ENCODE measurements around the gene PCDHA4.
"Not testable (repeated sequence)": the region's sequence is repeated elsewhere in the genome, so short reads cannot be mapped to it uniquely, and the experiment has no call there.

The PCDHA4 gene

DNA sequence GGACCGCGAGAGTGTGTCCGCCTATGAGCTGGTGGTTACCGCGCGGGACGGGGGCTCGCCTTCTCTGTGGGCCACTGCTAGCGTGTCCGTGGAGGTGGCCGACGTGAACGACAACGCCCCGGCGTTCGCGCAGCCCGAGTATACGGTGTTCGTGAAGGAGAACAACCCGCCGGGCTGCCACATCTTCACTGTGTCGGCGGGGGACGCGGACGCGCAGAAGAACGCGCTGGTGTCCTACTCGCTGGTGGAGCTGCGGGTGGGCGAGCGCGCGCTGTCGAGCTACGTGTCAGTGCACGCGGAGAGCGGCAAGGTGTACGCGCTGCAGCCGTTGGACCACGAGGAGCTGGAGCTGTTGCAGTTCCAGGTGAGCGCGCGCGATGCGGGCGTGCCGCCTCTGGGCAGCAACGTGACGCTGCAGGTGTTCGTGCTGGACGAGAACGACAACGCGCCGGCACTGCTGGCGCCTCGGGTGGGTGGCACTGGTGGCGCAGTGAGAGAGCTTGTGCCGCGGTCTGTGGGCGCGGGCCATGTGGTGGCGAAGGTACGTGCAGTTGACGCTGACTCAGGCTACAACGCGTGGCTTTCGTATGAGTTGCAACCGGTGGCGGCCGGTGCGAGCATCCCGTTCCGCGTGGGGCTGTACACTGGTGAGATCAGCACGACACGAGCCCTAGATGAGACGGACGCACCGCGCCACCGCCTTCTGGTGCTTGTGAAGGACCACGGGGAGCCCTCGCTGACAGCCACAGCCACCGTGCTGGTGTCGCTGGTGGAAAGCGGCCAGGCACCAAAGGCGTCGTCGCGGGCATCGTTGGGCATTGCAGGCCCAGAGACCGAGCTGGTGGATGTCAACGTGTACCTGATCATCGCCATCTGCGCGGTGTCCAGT, 29.0 kb downstream of the PCDHA4 start:
- H3K4me1 ChIP-seq (ENCODE audit: control insufficient read depth in 2 of 2, insufficient read depth in 2 of 2, low read length in 2 of 2) = no peaks in the 10 kb centered on the region

DNA sequence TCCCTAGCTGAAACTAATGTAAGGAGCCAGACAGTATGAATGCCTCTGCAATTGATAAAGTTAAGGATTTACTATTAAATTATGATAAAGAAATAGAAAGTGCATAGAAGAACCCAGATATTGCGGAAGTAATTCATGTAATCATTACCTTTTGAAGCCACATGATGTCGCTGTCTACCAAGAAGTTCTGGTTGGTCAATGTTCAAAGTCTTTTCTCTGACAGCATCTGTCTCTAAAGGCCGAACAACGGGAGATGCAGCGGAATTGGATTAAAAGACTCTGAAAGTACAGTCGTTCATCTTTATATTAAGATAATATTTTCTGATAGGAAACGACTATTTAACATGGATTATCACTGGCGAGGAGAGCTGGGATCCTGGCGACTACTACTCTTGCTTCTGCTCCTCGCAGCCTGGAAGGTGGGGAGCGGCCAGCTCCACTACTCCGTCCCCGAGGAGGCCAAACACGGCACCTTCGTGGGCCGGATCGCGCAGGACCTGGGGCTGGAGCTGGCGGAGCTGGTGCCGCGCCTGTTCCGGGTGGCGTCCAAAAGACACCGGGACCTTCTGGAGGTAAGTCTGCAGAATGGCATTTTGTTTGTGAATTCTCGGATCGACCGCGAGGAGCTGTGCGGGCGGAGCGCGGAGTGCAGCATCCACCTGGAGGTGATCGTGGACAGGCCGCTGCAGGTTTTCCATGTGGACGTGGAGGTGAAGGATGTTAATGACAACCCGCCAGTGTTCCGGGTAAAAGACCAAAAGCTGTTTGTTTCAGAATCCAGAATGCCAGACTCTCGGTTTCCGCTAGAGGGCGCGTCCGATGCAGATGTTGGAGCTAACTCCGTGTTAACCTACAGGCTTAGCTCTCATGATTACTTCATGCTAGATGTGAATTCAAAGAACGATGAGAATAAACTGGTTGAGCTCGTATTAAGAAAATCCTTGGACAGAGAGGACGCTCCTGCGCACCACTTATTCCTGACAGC, 34.4 kb downstream of the PCDHA4 start, which contains the start of gene PCDHA8:
Gene PCDHA8 (plus strand): TSS at position 210 of the 985 bp plus-strand sequence. CDS start 135 bp downstream, at position 345.
- H3K9me3 ChIP-seq (ENCODE audit: control insufficient read depth in 2 of 2, low read length in 2 of 2) = peaks cover 3 to 7% of the 10 kb centered on the region in 2 donors
- no peaks in the 10 kb centered on the region for H3K4me1 ChIP-seq (ENCODE audit: control insufficient read depth in 2 of 2, insufficient read depth in 2 of 2, low read length in 2 of 2)
- H3K27me3 ChIP-seq (ENCODE audit: control insufficient read depth in 2 of 2, insufficient read depth in 2 of 2, low read length in 2 of 2) = no peaks in the 10 kb centered on the region
- no peaks in the 10 kb centered on the region for H3K36me3 ChIP-seq (ENCODE audit: control insufficient read depth in 2 of 2, insufficient read depth in 2 of 2, low read length in 2 of 2)
- no peak within 1 kb of the TSS for H3K27ac ChIP-seq (ENCODE audit: low read depth in 2 of 2, low read length in 2 of 2)
- no peak within 1 kb of the TSS for H3K4me3 ChIP-seq (ENCODE audit: low read length in 2 of 2)
- no peak within 1 kb of the TSS for H3K9ac ChIP-seq (ENCODE audit: low read depth in 1 of 2, low read length in 2 of 2)

More for the DNA sequence above, 29.0 kb downstream of the PCDHA4 start:
- H3K9me3 ChIP-seq (ENCODE audit: control insufficient read depth in 2 of 2, low read length in 2 of 2) = peaks cover 8 to 12% of the 10 kb centered on the region in 2 donors
- H3K36me3 ChIP-seq (ENCODE audit: control insufficient read depth in 2 of 2, insufficient read depth in 2 of 2, low read length in 2 of 2) = no peaks in the 10 kb centered on the region
- no peak overlapping the region for H3K27ac ChIP-seq (ENCODE audit: low read depth in 2 of 2, low read length in 2 of 2)
- H3K9ac ChIP-seq (ENCODE audit: low read depth in 1 of 2, low read length in 2 of 2) = no peak overlapping the region
- H3K27me3 ChIP-seq (ENCODE audit: control insufficient read depth in 2 of 2, insufficient read depth in 2 of 2, low read length in 2 of 2) = no peaks in the 10 kb centered on the region
- no peak overlapping the region for H3K4me3 ChIP-seq (ENCODE audit: low read length in 2 of 2)

DNA sequence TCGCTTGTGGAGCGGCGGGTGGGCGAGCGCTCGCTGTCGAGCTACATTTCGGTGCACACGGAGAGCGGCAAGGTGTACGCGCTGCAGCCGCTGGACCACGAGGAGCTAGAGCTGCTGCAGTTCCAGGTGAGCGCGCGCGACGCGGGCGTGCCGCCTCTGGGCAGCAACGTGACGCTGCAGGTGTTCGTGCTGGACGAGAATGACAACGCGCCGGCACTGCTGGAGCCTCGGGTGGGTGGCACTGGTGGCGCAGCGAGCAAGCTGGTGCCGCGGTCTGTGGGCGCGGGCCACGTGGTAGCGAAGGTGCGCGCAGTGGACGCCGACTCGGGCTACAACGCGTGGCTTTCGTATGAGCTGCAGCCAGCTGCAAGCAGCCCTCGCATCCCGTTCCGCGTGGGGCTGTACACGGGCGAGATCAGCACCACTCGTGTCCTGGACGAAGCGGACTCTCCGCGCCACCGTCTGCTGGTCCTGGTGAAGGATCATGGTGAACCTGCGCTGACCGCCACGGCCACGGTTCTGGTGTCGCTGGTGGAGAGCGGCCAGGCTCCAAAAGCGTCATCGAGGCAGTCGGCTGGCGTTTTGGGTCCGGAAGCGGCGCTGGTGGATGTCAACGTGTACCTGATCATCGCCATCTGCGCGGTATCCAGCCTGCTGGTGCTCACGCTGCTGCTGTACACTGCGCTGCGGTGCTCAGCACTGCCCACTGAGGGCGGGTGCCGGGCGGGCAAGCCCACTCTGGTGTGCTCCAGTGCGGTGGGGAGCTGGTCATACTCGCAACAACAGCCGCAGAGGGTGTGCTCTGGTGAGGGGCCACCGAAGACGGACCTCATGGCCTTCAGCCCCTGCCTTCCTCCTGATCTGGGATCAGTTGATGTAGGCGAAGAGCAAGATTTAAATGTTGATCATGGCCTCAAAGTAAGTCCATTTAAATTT, 36.2 kb downstream of the PCDHA4 start:
- Histone ChIP-seq H3K36me3 (ENCODE audit: control insufficient read depth in 2 of 2, insufficient read depth in 2 of 2, low read length in 2 of 2) (no peaks in the 10 kb centered on the region), H3K27me3 (ENCODE audit: control insufficient read depth in 2 of 2, insufficient read depth in 2 of 2, low read length in 2 of 2) (no peaks in the 10 kb centered on the region), H3K4me3 (ENCODE audit: low read length in 2 of 2) (no peak overlapping the region), H3K9ac (ENCODE audit: low read depth in 1 of 2, low read length in 2 of 2) (no peak overlapping the region), H3K9me3 (ENCODE audit: control insufficient read depth in 2 of 2, low read length in 2 of 2) (peaks cover 0 to 6% of the 10 kb centered on the region in 2 donors), H3K4me1 (ENCODE audit: control insufficient read depth in 2 of 2, insufficient read depth in 2 of 2, low read length in 2 of 2) (no peaks in the 10 kb centered on the region), H3K27ac (ENCODE audit: low read depth in 2 of 2, low read length in 2 of 2) (no peak overlapping the region)

DNA sequence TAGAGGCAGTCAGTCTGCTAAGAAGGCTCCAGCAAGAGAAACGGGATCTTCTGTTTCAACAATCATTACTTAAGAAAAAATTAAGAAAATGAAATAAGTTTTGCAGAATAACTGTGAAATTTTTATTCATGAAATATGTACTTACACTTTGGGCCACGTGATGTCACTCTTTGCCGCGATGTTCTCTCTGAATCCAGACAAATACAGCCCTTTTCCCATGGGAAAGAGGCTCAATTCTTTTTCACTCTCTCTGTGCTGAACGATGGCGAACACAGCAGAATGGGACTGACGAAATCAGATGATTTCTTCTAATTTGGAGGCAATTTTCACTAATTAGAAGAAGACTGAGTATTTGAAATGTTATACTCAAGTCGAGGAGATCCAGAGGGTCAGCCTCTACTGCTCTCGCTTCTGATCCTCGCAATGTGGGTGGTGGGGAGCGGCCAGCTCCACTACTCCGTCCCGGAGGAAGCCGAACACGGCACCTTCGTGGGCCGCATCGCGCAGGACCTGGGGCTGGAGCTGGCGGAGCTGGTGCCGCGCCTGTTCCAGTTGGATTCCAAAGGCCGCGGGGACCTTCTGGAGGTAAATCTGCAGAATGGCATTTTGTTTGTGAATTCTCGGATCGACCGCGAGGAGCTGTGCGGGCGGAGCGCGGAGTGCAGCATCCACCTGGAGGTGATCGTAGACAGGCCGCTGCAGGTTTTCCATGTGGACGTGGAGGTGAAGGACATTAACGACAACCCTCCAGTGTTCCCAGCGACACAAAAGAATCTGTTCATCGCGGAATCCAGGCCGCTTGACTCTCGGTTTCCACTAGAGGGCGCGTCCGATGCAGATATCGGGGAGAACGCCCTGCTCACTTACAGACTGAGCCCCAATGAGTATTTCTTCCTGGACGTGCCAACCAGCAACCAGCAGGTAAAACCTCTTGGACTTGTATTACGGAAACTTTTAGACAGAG, 41.6 kb downstream of the PCDHA4 start, which contains the start of gene PCDHA9:
Gene PCDHA9 (plus strand): TSS at position 244 of the 964 bp plus-strand sequence. CDS start 114 bp downstream, at position 358.
- H3K4me3 ChIP-seq (ENCODE audit: low read length in 2 of 2); H3K27ac ChIP-seq (ENCODE audit: low read depth in 2 of 2, low read length in 2 of 2); H3K9ac ChIP-seq (ENCODE audit: low read depth in 1 of 2, low read length in 2 of 2); H3K4me1 ChIP-seq (ENCODE audit: control insufficient read depth in 2 of 2, insufficient read depth in 2 of 2, low read length in 2 of 2); H3K36me3 ChIP-seq (ENCODE audit: control insufficient read depth in 2 of 2, insufficient read depth in 2 of 2, low read length in 2 of 2); H3K27me3 ChIP-seq (ENCODE audit: control insufficient read depth in 2 of 2, insufficient read depth in 2 of 2, low read length in 2 of 2): not testable (repeated sequence)
- peaks cover 0 to 11% of the 10 kb centered on the region in 2 donors for H3K9me3 ChIP-seq (ENCODE audit: control insufficient read depth in 2 of 2, low read length in 2 of 2)

DNA sequence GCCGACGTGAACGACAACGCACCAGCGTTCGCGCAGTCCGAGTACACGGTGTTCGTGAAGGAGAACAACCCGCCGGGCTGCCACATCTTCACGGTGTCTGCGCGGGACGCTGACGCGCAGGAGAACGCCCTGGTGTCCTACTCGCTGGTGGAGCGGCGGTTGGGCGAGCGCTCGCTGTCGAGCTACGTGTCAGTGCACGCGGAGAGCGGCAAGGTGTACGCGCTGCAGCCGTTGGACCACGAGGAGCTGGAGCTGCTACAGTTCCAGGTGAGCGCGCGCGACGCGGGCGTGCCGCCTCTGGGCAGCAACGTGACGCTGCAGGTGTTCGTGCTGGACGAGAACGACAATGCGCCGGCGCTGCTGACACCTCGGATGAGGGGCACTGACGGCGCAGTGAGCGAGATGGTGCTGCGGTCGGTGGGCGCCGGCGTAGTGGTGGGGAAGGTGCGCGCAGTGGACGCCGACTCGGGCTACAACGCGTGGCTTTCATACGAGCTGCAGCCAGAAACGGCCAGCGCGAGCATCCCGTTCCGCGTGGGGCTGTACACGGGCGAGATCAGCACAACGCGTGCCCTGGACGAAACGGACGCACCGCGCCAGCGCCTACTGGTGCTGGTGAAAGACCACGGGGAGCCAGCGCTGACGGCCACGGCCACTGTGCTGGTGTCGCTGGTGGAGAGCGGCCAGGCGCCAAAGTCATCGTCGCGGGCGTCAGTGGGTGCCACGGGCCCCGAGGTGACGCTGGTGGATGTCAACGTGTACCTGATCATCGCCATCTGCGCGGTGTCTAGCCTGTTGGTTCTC, 43.2 kb downstream of the PCDHA4 start:
- H3K36me3 ChIP-seq (ENCODE audit: control insufficient read depth in 2 of 2, insufficient read depth in 2 of 2, low read length in 2 of 2); H3K4me1 ChIP-seq (ENCODE audit: control insufficient read depth in 2 of 2, insufficient read depth in 2 of 2, low read length in 2 of 2); H3K4me3 ChIP-seq (ENCODE audit: low read length in 2 of 2); H3K27ac ChIP-seq (ENCODE audit: low read depth in 2 of 2, low read length in 2 of 2); H3K27me3 ChIP-seq (ENCODE audit: control insufficient read depth in 2 of 2, insufficient read depth in 2 of 2, low read length in 2 of 2); H3K9ac ChIP-seq (ENCODE audit: low read depth in 1 of 2, low read length in 2 of 2): not testable (repeated sequence)
- H3K9me3 ChIP-seq (ENCODE audit: control insufficient read depth in 2 of 2, low read length in 2 of 2) = peaks cover 0 to 11% of the 10 kb centered on the region in 2 donors

DNA sequence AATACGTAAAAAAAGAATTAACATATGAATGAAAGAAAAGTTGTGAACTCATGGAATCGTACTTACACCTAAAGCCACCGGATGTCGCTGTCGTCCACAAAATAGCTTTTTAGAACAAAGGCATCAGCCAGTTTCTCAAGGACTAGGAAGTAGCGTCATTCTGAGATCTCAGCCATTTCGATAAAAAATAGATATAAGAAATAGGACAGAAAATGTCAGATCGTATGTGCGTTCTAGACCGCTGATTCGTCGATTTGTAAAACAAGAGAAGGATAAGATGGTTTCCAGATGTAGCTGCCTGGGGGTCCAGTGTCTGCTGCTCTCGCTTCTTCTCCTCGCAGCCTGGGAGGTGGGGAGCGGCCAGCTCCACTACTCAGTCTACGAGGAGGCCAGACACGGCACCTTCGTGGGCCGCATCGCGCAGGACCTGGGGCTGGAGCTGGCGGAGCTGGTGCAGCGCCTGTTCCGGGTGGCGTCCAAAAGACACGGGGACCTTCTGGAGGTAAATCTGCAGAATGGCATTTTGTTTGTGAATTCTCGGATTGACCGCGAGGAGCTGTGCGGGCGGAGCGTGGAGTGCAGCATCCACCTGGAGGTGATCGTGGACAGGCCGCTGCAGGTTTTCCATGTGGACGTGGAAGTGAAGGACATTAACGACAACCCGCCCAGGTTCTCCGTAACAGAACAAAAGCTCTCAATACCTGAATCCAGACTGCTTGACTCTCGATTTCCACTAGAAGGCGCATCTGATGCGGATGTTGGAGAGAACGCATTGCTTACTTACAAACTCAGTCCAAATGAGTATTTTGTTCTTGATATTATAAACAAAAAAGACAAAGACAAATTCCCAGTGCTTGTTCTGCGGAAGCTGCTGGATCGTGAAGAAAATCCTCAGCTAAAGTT, 49.2 kb downstream of the PCDHA4 start, which contains the start of gene PCDHA10:
Gene PCDHA10 (plus strand): TSS at position 126 of the 903 bp plus-strand sequence. CDS start 152 bp downstream, at position 278.
- Histone ChIP-seq H3K36me3 (ENCODE audit: control insufficient read depth in 2 of 2, insufficient read depth in 2 of 2, low read length in 2 of 2) (no peaks in the 10 kb centered on the region), H3K27ac (ENCODE audit: low read depth in 2 of 2, low read length in 2 of 2) (no peak within 1 kb of the TSS), H3K4me3 (ENCODE audit: low read length in 2 of 2) (no peak within 1 kb of the TSS), H3K9ac (ENCODE audit: low read depth in 1 of 2, low read length in 2 of 2) (no peak within 1 kb of the TSS), H3K27me3 (ENCODE audit: control insufficient read depth in 2 of 2, insufficient read depth in 2 of 2, low read length in 2 of 2) (no peaks in the 10 kb centered on the region), H3K9me3 (ENCODE audit: control insufficient read depth in 2 of 2, low read length in 2 of 2) (peaks cover 0 to 5% of the 10 kb centered on the region in 2 donors), H3K4me1 (ENCODE audit: control insufficient read depth in 2 of 2, insufficient read depth in 2 of 2, low read length in 2 of 2) (no peaks in the 10 kb centered on the region)

DNA sequence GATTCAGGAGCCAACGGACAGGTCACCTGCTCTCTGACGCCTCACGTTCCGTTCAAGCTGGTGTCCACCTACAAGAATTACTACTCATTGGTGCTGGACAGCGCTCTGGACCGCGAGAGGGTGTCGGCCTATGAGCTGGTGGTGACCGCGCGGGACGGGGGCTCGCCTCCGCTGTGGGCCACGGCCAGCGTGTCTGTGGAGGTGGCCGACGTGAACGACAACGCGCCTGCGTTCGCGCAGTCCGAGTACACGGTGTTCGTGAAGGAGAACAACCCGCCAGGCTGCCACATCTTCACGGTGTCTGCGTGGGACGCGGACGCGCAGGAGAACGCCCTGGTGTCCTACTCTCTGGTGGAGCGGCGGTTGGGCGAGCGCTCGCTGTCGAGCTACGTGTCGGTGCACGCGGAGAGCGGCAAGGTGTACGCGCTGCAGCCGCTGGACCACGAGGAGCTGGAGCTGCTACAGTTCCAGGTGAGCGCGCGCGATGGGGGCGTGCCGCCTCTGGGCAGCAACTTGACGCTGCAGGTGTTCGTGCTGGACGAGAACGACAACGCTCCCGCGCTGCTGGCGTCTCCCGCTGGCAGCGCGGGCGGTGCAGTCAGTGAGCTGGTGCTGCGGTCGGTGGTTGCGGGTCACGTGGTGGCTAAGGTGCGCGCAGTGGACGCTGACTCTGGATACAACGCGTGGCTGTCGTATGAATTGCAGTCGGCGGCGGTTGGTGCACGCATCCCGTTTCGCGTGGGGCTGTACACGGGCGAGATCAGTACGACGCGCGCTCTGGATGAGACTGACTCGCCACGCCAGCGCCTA, 50.5 kb downstream of the PCDHA4 start:
- H3K9me3 ChIP-seq (ENCODE audit: control insufficient read depth in 2 of 2, low read length in 2 of 2) = peaks cover 0 to 10% of the 10 kb centered on the region in 2 donors

More for the DNA sequence above, 50.5 kb downstream of the PCDHA4 start:
- no peak overlapping the region for H3K9ac ChIP-seq (ENCODE audit: low read depth in 1 of 2, low read length in 2 of 2)
- H3K4me1 ChIP-seq (ENCODE audit: control insufficient read depth in 2 of 2, insufficient read depth in 2 of 2, low read length in 2 of 2) = no peaks in the 10 kb centered on the region
- no peaks in the 10 kb centered on the region for H3K27me3 ChIP-seq (ENCODE audit: control insufficient read depth in 2 of 2, insufficient read depth in 2 of 2, low read length in 2 of 2)
- H3K27ac ChIP-seq (ENCODE audit: low read depth in 2 of 2, low read length in 2 of 2) = no peak overlapping the region
- H3K4me3 ChIP-seq (ENCODE audit: low read length in 2 of 2) = no peak overlapping the region
- no peaks in the 10 kb centered on the region for H3K36me3 ChIP-seq (ENCODE audit: control insufficient read depth in 2 of 2, insufficient read depth in 2 of 2, low read length in 2 of 2)
